ENCODE data around the gene C21orf58.
A peak's percentile ranks its signal among the peaks of the same experiment; 100 is the strongest.

The C21orf58 gene

DNA sequence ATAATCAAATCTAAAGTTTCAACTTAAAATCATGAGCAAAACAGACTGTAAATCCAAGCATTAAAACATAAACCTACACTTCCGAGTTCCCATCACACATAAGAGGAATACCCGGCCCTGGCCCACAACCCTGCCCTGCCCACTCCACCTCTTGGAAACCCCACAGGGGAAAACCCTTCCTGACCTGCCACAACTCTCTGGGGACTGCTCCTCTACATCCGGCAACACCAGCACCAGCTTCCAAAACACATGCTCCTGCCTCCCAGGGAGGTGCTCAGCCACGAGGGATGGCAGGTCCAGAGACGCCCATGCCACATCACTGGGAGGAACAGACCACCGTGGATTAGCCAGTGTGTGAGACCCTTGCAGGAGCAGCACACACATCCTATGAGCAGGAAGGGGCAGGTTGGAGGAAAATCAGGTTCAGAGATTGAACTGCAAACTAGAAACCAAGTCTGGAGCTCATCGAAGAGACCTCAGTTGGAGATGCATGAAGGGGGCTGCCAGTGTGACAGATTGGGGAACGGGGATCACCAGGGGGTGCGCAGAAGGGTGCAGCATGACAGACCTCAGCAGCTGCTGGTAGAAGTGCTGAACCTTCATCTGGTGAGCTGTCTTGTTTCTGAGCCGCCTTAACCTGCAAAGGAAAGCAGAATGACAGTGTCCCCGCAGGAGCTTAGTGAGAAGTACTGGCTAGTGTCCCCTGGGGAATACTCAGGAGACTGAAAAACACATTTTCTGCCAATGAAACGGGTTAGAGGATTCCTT lies 69.3 kb downstream of the C21orf58 start:
- DNase-seq, result no peak

- peak in 1 of 2 donors; percentile 30 for DNase-seq
These were observed 70.0 kb downstream of the C21orf58 start for GRCh38 chr21:46253610-46254124.

DNA sequence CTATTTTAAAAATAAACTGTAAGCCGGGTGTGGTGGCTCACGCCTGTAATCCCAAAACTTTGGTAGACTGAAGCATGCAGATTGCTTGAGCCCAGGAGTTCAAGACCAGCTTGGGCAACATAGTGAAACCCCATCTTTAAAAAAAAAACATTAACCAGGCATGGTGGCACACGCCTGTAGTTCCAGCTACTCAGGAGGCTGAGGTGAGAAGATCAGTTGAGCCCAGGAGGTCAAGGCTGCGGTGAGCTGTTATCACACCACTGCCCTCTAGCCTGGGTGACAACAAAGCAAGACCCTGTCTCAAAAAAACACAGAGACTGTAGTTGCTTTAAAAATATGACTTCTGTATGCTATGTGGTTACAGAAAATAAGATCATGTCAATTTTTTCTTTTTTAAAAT lies 70.8 kb downstream of the C21orf58 start:
- DNase-seq, result no peak
